Heart right ventricle (tissue), 16 donors: Measurements from ENCODE around the gene TIMP3. TPM values are rescaled to one million over a fixed set of nuclear protein-coding genes. Genes with fewer than 3 reads are reported as not detected.

Experiments used
- ATAC-seq, 8 donors: fragments of 200-7000 bp; cut with Tn5 transposase; one replicate each; pipeline ENCODE4 v1.9.1; 2020; ENCODE audit warnings: mild to moderate bottlenecking in 8 of 8, moderate library complexity in 8 of 8, moderate number of reproducible peaks in 1 of 8
- DNase-seq, 2 donors: peaks; one replicate each; pipeline ENCODE4 v3.0.0-alpha.2; 2020
- H3K27ac ChIP-seq, 10 donors: fragments of 200-600 bp; sonication (generic) in 2 of 10; one replicate each; pipeline versions ENCODE4 v1.5.0 to v1.8.0; 2020 to 2022; ENCODE audit warnings: mild to moderate bottlenecking in 3 of 10
- H3K27me3 ChIP-seq, 7 donors: fragments of 200-600 bp; one replicate each; pipeline ENCODE4 v1.8.0; 2021 to 2022; ENCODE audit warnings: mild to moderate bottlenecking in 2 of 7
- H3K36me3 ChIP-seq, 9 donors: fragments of 200-600 bp; sonication (generic) in 1 of 9; one replicate each; pipeline versions ENCODE4 v1.5.0 to v1.8.0; 2020 to 2022; ENCODE audit warnings: mild to moderate bottlenecking in 2 of 9
- H3K4me1 ChIP-seq, 9 donors: fragments of 200-600 bp; sonication (generic) in 1 of 9; one replicate each; pipeline versions ENCODE4 v1.5.0 to v1.8.0; 2020 to 2022; ENCODE audit warnings: mild to moderate bottlenecking in 4 of 9
- H3K4me3 ChIP-seq, 10 donors: fragments of 200-600 bp; sonication (generic) in 2 of 10; one replicate each; pipeline versions ENCODE4 v1.5.0 to v1.8.0; 2020 to 2022; ENCODE audit warnings: mild to moderate bottlenecking in 7 of 10, moderate library complexity in 2 of 10
- H3K9me3 ChIP-seq, 11 donors: fragments of 200-600 bp in 10 of 11; sonication (generic) in 2 of 11; one replicate each; pipeline versions ENCODE4 v1.5.0 to v1.8.0; 2013 to 2022; ENCODE audit warnings: mild to moderate bottlenecking in 2 of 11, control low read depth in 1 of 11, moderate library complexity in 1 of 11
- WGBS, 2 donors: extraction: QIAGEN DNeasy Blood & Tissue Kit; methylation state at CpG; one replicate each; pipeline ENCODE4 v1.1.7; 2013; ENCODE audit warnings: inconsistent platforms in 1 of 2; 5-methylcytosine and 5-hydroxymethylcytosine counted together
- intact Hi-C, 10 donors: fragments of 100-400 bp; cut with DNase I; formaldehyde crosslinking; loops; one replicate each; pipeline versions ENCODE4 v1.11.1 to v1.14.2; 2022
- polyA plus RNA-seq, 2 donors: library from polyadenylated mRNA; stranded (reverse); fragments of 200-250 nt; gene quantifications; one replicate each; pipeline ENCODE4 v1.2.3, GENCODE V29; 2013
- total RNA-seq, 10 donors: library from RNA; stranded (reverse); fragmentation: NEBNext Ultra II Directional in 3 of 10; extraction: Animal tissue kit (Norgen Biotek cat#: 25700) in 3 of 10; gene quantifications; one replicate each; pipeline versions ENCODE4 v1.2.1 to v1.2.4, GENCODE V29; 2021 to 2023
- TF ChIP-seq, protein P1 (sequence below), 9 donors: fragments of 200-600 bp; sonication (generic) in 2 of 9; IDR thresholded peaks; one replicate each; pipeline versions ENCODE4 v1.5.0 to v1.8.0; 2021 to 2022; ENCODE audit warnings: antibody characterized with exemption in 9 of 9, mild to moderate bottlenecking in 5 of 9, moderate library complexity in 1 of 9
- donor health status: Arrhythmogenic right ventricular cardiomyopathy.
- donor health status: ischemic (EF 13 %, LVEDD 7.1; RV severe dilation, severe dysfunction).
- donor health status: healthy with polysubstance abuse.
- donor health status: DM: no; HTN: yes; CAD: no.
- donor health status: DM: no; HTN: no; CAD: no.
- donor health status: ischemic (EF 25% LVEDD 6.9; RV normal size, moderate dysfunction).
- donor health status: ischemic (EF 25% LVEDD 5.7; RV mildly dilated, moderate dysfunction).
- donor health status: healthy.
- donor health status: DM: yes; HTN: yes; CAD: no.
- donor health status: Ischemic cardiomyopathy.
- donor health status: ischemic (EF 35%, LVEDD 5.7; RV mildly dilated, moderate dysfunction).
- donor health status: nonischemic (EF 11% LVEDD 7.7; RV severe dilation, severe dysfunction).
- donor health status: DM: yes; HTN: yes; CAD: no.
- donor health status: PGD.
- donor health status: ischemic (EF 29% LVEDD 5.4; RV normal size, mild dysfunction).
- donor health status: nonischemic (EF 23%, LVEDD 6.1; RV moderate dilation, normal function).

The TIMP3 gene
- total and polyA plus RNA-seq, 12 donors, result 91.9 to 380 (median 157) TPM

DNA sequence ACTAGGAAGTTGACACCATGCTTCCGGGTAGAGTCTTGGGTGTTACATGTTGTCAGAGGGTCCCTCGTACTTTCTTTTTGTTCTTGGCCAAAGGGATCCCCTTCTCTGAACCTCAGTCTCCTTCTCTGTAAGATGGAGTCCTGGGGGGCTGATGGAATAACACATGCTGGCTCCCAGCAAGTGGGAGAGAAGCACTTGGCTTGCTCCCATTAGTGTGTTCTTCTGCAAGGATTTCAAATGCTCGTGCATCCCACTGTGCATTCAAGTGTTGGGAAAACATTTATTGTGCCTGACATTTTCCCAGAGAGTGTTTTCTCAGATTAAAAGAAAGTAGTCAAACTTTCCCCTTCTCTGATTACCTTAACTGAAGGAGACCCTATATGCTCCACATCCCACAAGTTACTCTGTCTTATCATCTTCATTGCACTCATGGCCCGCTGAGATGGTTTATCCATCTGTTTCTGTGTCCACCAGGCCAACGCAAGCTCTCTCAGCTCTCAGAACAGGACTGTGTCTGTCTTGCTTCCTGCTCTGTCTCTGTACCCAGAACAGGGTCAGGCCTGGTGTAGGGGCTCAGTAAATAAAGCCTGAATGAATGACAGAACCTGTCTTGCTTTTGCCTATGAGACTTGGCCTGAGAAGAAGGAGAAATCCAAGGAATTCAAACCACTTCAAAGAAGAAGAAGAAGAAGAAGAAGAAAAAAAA lies 16.0 kb upstream of the TIMP3 start:
- DNase-seq, result no peak
- H3K27ac ChIP-seq, result peak overlapping the region in 2 of 10 donors; percentile 22 to 70
- H3K9me3 ChIP-seq, result peaks cover 0 to 3% (median 0%) of the 10 kb centered on the region in 11 donors
- intact Hi-C loops, result no loop called here
- WGBS, 2 donors, result 67 to 77% methylated on average over 5 of the region's 5 CpGs
- TF ChIP-seq, protein P1, sequence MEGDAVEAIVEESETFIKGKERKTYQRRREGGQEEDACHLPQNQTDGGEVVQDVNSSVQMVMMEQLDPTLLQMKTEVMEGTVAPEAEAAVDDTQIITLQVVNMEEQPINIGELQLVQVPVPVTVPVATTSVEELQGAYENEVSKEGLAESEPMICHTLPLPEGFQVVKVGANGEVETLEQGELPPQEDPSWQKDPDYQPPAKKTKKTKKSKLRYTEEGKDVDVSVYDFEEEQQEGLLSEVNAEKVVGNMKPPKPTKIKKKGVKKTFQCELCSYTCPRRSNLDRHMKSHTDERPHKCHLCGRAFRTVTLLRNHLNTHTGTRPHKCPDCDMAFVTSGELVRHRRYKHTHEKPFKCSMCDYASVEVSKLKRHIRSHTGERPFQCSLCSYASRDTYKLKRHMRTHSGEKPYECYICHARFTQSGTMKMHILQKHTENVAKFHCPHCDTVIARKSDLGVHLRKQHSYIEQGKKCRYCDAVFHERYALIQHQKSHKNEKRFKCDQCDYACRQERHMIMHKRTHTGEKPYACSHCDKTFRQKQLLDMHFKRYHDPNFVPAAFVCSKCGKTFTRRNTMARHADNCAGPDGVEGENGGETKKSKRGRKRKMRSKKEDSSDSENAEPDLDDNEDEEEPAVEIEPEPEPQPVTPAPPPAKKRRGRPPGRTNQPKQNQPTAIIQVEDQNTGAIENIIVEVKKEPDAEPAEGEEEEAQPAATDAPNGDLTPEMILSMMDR (IDR thresholded peaks at IDR 0.05), result no peak
- peak in 2 of 8 donors; percentile 31 to 57 for ATAC-seq
- no peak overlapping the region for H3K4me3 ChIP-seq
- H3K36me3 ChIP-seq, result no peaks in the 10 kb centered on the region
- no peaks in the 10 kb centered on the region for H3K27me3 ChIP-seq
- peaks cover 0 to 12% (median 0%) of the 10 kb centered on the region in 9 donors for H3K4me1 ChIP-seq

DNA sequence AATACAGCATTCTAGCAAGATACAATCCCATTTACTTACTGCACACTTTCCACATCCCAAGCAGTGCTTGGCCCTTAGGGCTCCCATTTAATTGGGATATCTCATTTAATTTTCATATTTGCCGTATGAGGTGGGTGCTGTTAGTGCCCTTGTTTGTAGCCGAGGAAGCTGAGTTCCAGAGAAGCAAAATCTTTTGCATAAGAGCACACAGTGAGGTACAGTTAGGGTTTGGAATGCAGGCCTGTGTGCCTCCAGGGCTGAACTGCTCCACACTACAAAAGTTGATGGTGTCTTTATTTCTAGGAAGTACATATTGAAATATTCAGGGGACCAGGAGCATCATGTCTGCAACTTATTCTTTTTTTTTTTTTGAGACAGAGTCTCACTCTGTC lies 15.5 kb upstream of the TIMP3 start:
- Histone ChIP-seq H3K9me3 (peaks cover 0 to 3% (median 0%) of the 10 kb centered on the region in 11 donors), H3K36me3 (no peaks in the 10 kb centered on the region), H3K27me3 (no peaks in the 10 kb centered on the region), H3K4me3 (no peak overlapping the region), H3K27ac (peak overlapping the region in 1 of 10 donors; percentile 70), H3K4me1 (peaks cover 0 to 12% (median 0%) of the 10 kb centered on the region in 9 donors)
- ATAC-seq (no peak), DNase-seq (no peak)
- TF ChIP-seq, protein P1 (IDR thresholded peaks at IDR 0.05), result no peak
- intact Hi-C loops, result no loop called here
- WGBS, 2 donors, result 94 to 97% methylated on average over 2 of the region's 2 CpGs

DNA sequence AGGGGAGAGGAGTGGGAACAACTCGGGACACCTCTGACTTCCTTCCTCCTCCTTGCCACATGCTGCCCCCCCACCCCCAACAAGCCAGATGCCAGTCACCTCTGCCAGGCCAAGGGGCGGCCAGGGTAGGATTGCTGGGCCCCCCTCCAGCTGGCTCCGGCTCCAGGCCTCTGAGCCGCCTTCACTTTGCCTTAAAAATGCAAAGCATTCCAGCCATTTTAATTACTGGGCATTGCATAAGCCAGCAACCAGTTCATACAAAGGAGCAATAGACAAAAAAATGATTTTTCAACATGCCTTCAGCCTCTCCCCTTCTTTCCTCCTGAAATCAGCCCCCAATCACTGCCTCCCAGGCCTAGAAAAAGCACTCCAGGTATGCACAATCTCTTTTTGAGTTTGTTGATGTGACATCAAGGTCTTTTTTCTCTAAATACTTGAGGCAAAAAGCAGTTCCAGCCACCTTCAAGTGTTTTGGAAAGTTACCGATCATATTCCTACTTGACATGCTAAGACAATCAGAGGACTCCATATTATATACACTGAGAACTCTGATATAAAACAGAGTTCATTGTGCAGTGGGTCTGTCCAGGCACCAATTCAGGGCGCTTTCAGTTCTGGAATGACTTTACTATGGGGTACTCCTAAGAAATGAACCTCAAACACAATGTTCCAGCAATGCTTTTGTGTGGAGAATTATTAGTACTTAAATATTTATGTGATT lies 12.4 kb upstream of the TIMP3 start:
- WGBS, 2 donors, result 48 to 58% methylated on average over 6 of the region's 6 CpGs
- TF ChIP-seq, protein P1 (IDR thresholded peaks at IDR 0.05), result no peak
- intact Hi-C loops, result no loop called here
- H3K4me3 ChIP-seq, result no peak overlapping the region
- no peaks in the 10 kb centered on the region for H3K27me3 ChIP-seq
- peak overlapping the region in 1 of 10 donors; percentile 3 for H3K27ac ChIP-seq
- ATAC-seq, result peak in 2 of 8 donors; percentile 28 to 42
- peaks cover 0 to 12% (median 0%) of the 10 kb centered on the region in 9 donors for H3K4me1 ChIP-seq
- H3K9me3 ChIP-seq, result peaks cover 0 to 3% (median 0%) of the 10 kb centered on the region in 11 donors
- no peak for DNase-seq
- no peaks in the 10 kb centered on the region for H3K36me3 ChIP-seq

DNA sequence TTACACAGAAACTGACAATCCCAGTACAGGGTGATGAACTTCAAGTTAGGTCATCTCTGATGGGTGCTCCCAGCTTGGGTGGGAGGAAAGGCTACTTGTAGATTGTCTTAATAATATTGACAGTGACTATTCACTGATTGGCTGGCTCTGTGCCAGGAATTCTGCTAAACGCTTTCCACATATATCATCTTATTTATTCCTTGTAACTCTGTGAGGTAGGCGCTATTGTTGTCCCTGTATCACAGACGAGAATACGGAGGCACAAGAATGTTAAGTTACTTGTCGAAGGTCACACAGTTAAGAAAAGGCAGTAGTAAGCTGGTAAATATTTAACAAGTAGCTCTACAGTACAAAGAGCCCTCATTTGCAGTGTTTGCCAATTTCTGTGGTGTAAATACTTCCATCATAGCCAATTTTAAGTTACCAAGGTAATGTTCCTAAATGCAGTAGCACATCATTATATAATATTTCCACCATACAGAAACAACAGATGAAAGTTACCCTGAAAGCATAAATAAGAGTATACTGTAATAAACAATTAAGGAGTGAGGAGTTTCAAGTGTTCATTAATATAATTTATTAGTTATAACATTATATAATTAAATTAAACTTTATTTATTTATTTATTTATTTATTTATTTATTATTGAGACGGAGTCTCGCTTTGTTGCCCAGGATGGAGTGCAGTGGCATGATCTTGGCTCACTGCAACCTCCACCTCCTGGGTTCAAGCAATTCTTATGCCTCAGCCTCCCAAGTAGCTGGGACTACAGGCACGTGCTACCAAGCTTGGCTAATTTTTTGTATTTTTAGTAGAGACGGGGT lies 11.5 kb upstream of the TIMP3 start:
- TF ChIP-seq, protein P1 (IDR thresholded peaks at IDR 0.05), result no peak
- Histone ChIP-seq H3K27ac (no peak overlapping the region), H3K27me3 (no peaks in the 10 kb centered on the region), H3K4me3 (no peak overlapping the region), H3K36me3 (no peaks in the 10 kb centered on the region), H3K9me3 (peaks cover 0 to 3% (median 0%) of the 10 kb centered on the region in 11 donors), H3K4me1 (peaks cover 0 to 10% (median 0%) of the 10 kb centered on the region in 9 donors)
- WGBS, 2 donors, result 91 to 94% methylated on average over 9 of the region's 9 CpGs
- intact Hi-C loops, result loop anchor here in 1 of 10 donors (5.0 kb wide), 1 partner anchor 263 kb away; no protein-coding TSS in a partner anchor
- ATAC-seq (no peak), DNase-seq (no peak)
